Mesenteric fat pad (tissue), 1 donor: ENCODE results near the gene SIN3B. TPM values are rescaled to one million over a fixed set of nuclear protein-coding genes. Genes with fewer than 3 reads are reported as not detected.

Experiments
- DNase-seq: peaks from one replicate; pipeline ENCODE4 v3.0.0-alpha.2; 2020; ENCODE audit warnings: low spot score
- total RNA-seq: library from RNA; stranded (reverse); fragmentation: NEBNext Ultra II Directional; extraction: Animal tissue kit (Norgen Biotek cat#: 25700); gene quantifications from one replicate; pipeline ENCODE4 v1.2.1, GENCODE V29; 2021
- donor health status: DM: yes; HTN: yes; CAD: no.

SIN3B gene
- total RNA-seq, 1 donor from 2014 or later = 72.9 TPM

DNA sequence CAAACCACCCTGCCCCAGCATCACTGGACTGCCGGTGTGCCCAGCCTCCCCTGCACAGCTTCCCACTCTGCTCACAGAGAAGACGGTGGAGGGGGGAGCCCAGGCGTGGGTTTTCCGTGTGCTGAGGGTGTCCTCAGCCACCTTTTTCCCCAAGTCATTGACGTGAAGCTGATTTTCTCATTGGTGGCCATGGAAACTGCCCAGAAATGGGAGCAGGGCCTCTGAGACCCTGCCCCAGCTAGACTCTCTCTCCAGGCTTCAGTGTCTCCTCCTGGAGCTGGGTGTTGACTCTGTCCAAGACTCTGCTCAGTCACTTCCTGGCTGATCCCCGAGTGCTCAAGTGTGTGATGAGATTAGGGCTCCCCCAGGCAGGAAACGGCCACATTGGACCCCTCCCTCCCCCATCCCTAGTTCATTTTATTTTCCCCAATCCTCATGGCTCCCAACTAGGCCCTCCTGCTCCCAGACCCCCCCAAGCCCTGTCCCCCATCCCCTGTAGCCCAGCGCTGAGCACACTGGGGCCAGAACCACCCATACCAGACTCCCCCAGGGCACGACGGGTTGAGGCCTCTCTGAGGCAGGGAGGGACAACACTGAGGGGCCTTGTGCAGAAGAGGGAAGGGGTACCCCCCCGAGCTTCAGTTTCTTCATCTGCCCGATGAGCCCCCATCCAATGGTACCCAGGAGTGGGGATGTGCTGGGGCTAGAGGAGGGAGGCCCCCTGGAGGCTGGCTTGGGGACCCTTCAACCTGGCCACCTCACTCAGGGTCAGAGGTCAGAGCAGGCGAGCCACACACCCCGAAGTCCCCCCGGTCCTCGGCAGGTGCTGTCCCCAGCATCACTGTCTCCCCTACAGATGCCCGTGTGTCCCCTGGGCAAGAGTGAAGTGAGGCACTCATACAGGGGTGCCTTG is 58.4 kb downstream of the SIN3B start:
- DNase-seq = no peak

DNA sequence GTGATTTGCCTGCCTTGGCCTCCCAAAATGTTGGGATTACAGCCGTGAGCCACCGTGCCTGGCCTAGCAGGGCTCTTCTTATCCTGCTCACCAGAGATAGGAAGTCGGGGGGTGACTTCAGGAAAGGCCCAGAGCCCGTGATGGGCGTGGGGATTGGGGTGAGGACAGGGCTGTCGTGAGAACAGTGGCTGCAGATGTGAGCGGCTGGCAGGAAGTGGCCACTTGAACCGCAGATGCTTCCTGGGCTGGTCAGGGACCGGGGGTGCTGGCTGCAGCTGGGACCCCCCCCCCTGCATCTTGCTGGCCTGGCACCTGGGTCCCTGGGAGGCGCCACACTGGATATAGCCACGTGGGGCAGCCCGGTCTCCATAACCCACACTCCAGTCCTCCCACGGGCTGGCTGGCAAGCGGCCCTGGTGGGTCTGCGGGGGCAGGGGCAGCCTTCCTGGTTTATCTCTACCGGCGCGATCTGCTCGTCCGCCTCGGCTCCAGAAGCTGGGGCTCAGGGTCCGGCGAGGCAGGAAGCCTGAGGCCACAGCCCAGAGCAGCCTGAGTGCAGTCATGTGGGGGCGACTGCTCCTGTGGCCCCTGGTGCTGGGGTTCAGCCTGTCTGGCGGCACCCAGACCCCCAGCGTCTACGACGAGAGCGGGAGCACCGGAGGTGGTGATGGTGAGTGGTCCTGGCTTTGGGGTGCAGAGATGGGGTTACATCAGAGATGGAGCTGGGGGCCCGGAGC is 59.6 kb downstream of the SIN3B start, which contains the start of gene F2RL3:
Gene F2RL3 (plus strand): TSS at position 371 of the 737 bp plus-strand sequence. CDS start 191 bp downstream, at position 562.
- no peak for DNase-seq

DNA sequence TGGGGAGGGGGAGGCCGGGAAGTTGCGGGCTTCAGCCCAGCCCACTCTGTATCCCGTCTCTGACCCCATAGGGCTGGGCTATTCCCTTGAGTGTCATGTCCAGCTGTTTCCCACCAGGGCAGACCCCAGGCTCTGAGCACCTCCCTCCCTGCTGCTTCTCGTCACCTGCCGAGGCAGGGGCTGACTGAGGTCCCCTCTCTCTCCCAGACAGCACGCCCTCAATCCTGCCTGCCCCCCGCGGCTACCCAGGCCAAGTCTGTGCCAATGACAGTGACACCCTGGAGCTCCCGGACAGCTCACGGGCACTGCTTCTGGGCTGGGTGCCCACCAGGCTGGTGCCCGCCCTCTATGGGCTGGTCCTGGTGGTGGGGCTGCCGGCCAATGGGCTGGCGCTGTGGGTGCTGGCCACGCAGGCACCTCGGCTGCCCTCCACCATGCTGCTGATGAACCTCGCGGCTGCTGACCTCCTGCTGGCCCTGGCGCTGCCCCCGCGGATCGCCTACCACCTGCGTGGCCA is 60.2 kb downstream of the SIN3B start:
- DNase-seq = no peak

DNA sequence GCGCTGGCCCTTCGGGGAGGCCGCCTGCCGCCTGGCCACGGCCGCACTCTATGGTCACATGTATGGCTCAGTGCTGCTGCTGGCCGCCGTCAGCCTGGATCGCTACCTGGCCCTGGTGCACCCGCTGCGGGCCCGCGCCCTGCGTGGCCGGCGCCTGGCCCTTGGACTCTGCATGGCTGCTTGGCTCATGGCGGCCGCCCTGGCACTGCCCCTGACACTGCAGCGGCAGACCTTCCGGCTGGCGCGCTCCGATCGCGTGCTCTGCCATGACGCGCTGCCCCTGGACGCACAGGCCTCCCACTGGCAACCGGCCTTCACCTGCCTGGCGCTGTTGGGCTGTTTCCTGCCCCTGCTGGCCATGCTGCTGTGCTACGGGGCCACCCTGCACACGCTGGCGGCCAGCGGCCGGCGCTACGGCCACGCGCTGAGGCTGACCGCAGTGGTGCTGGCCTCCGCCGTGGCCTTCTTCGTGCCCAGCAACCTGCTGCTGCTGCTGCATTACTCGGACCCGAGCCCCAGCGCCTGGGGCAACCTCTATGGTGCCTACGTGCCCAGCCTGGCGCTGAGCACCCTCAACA is 60.8 kb downstream of the SIN3B start:
- no peak for DNase-seq

DNA sequence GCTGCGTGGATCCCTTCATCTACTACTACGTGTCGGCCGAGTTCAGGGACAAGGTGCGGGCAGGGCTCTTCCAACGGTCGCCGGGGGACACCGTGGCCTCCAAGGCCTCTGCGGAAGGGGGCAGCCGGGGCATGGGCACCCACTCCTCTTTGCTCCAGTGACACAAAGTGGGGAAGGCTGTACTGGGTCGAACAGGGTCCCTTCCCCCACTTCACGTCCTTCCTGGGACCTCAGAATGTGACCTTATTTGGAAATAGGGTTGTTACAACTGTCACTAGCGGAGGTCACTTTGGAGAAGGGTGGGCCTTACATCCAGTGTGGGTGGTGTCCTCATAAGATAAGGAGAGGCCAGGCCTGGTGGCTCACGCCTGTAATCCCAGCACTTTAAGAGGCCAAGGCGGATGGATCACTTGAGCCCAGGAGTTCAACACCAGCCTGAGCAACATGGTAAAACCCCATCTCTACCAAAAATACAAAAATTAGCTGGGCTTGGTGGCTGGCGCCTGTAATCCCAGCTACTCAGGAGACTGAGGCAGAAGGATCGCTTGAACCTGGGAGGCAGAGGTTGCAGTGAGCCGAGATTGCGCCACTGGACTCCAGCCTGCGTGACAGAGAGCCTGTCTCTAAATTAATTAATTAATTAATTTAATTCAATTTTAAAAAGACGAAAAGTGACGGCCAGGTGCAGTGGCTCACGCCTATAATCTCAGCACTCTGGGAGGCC is 61.4 kb downstream of the SIN3B start:
- DNase-seq = no peak

DNA sequence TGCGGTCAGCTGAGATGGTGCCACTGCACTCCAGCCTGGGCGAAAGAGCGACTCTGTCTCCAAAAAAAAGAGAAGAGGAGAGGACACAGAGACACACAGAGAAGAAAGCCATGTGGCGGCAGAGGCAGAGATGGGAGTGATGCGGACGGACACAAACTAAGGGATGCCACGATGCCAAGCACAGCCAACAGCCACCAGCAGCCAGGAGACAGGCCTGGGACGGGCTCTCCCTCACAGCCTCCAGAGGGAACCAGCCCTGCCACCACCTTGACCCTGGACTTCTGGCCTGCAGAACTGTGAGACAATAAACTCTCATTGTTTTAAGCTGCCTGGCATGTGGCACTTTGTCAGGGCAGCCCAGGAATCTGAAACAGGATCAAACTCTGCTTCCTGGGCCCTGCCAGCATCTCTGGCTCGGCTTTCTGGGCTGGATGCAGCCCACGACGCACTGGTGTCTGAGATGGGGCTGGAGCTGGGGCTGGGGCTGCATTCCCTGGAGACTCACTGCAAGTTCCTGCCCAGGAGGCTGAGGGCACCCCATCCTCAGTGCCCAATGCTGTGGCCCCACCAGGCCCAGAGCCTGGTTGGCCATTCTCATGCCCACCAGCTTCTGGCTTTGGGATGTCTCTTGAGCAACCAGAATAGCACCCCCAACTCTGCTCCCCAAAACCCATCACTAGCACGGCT is 62.6 kb downstream of the SIN3B start:
- no peak for DNase-seq

DNA sequence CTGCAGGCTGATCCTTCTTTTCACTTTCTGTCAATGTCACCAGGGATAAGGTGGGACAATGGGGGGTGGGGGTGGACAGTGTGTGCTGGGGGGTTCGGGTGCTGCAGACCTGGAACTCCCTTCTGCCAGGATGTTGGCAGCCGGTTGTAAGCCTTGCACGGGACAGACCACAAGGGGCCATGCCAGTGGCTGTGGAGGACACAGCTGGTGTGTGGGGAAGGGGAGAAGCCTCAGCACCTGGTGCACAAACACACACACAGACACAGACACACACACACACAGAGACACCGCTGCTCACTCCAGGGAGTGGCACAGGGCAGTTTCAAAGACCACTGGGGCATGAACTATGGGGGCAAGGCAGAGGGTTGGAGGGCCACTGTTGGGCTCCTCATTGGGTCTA is 63.2 kb downstream of the SIN3B start:
- DNase-seq = no peak

DNA sequence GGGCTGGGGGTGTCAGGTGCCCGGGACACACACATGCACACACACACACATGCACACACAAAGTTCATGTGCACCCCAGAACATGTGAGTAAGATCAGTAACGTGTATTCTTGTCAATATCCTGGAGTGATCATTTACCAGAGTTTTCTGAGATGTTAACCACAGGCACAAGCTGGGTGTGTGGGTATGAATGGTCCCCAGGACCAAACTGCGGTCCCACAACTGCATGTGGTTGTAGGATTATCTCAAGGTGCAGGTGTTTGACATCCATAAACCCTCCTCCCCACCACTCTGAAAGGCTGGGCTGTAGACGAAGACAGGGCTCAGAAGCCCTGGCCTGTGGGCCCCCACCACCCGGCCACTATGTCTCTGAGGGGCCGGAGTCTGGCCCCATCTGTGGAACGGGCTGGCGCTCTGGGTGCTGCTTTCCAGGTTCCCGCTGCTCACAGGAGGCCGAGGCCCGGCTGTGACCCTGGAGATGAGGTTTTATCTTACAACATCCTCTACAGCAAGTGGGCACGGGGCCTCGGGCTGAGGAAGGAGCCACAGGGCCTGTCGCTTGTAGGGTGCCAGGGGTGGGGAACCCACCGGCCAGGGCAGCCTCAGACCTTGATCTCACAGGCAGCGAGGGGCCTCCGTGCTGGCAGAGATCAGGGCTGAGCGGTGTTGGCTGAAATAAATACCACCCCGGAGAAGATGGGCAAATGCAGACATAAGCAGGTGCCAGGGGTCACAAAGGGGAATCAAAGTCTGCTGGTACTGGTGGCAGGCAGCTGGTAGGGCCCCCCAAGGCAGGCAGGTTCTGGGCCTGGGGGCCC is 63.9 kb downstream of the SIN3B start:
- no peak for DNase-seq

DNA sequence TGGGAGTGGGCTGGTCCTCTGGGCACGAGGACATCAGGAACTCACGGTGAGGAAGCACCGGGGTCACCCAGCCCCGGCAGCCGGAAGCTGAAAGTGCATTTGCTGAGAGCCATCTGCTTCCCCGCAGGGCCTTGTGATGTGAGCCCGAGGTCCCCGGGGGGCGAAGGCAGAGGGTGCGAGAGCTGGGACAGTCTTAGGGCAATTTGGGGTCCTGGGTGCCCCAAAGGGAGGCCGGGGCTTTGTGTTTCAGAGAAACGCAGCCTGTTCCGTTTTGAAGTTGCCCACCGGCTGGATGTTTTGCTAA is 64.4 kb downstream of the SIN3B start:
- no peak for DNase-seq

DNA sequence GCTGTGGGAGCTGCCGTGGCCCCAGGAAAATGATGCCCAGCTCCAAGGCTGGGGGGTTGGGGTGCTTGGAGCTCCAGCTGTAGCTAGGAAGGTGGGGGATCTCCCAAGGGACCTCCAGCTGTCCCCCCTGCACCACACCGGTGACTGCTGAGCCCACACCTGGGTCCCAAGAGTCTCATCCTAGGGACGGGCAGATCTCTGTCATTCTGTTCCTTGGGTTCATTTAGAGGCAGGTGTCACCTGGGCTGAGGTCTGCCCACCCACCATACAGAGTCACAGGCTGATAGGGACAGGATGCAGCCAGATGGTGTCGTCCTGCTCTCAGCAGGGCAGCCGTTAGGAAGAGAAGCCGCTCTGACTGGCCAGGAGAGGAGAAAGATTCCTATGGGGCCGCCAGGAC is 64.9 kb downstream of the SIN3B start:
- no peak for DNase-seq

DNA sequence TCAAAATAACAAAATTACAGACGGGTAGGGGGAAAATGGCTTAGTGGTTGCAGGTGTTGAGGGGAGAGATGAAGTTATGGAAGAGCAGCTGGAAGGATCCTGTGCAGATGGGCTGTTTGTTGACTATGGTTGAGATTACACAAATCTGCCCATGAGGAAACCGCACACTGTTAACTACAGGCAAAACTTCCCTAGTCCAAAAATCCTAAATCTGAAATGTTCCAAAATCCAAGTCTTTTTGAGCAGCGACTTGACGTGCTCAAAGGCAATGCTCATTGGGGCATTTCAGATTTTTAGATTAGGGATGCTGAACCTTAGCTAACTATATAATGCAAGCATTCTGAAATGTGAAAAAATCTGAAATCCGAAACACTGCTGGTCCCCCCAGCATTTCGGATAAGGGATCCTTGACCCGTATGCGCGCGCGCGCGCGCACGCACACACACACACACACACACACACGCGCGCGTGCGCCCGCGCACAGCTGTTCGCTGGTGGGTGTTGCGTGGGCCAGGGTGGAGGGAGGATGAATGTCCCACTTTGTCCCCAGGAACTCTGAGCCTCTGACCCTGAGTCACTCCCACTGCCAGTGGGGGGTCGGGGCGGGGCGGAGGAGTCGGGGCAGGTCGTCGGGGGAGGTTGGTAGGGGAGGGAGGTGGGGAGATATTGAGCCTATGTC is 66.4 kb downstream of the SIN3B start:
- DNase-seq = no peak

DNA sequence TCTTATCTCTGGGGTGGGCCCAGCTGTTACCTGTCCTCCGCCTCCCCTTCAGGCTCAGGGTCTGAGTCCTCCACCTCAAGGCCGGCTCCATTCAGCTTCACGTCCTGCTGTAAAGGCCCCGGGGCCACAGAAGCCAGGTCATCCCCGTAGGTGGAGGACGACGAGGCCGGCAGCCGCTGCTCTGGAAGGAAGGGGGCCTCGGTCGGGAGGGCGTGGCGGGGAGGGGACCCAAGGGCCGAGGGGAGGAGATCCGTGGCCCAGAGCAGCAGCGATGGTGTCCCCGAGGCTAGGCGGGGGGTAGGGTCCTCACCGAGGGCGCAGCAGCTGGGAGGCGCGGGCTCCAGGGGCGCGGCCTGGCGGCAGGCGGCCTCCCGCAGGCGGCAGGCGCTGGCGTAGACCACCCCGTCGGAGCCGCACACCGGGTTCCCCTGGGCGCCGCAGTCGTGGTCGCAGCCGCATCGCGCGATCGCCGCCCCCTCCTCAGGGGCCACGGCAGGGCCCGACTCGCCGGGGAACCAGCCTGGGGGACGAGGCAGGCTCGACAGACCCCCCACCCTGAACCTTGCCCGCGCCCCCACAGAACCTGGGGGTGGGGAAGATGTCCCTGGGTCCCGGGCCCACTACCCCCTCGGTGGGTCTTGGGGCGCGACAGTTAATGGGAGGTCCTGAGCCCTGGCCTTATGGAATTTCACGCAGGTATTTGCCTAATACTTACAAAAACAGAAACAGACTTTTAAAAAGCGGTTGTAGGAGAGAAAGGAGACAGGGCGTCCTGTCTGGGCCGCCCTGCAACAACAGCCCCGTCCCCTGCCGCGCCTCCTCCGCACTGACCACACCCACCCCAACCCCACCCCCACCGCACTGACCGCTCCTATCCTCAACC is 67.2 kb downstream of the SIN3B start:
- DNase-seq = no peak

DNA sequence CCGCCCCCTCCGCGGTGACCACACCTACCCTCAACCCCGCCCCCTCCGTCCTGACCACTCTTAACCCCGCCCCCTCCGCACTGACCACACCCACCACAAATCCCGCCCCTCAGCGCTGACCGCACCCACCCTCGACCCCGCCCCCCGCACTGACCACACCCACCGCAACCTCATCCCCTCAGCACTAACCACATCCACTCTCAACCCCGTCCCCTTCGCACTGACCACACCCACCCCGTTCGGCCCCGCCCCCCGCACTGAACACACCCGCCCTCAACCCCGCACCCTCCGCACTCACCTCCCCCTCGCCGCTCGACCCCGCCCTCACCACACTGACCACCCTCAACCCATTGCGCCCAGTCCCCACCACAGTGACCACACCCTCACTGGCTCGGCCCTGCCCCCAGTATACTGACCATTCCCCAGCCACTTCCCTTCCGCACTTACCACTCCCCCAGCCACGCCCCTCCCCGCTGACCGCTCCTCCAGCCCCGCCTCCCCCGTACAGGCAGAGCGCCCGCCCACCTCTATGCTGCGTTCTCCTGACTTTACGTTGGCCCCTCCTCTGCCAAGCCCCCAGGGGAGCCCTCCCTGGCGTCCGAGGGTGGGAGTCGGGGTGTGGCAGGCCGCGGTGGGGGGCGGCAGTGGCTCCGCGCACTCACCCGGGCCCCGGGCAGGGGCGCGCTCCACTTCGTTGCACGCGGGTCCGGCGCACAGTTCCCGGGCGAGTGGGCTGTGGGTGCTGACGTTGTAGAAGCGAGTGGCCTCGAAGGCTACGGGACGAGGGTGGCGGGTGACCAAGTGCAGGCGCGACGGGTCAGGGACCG is 68.0 kb downstream of the SIN3B start:
- DNase-seq = peak; percentile 95

DNA sequence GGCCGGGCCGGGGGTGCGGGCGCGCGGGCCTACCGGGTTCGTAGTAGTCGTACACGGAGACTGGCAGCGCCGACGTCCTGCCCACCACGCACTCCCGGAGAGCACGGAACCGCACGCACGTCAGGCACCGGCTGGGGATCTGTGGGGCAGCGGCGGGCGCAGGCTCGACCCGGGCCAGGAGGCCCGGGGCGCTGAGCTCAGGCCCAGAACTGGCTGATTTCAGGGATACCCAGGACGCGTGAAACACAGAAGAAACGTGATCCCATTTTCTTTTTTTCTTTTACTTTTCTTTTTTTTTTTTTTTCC is 68.6 kb downstream of the SIN3B start:
- DNase-seq = no peak

DNA sequence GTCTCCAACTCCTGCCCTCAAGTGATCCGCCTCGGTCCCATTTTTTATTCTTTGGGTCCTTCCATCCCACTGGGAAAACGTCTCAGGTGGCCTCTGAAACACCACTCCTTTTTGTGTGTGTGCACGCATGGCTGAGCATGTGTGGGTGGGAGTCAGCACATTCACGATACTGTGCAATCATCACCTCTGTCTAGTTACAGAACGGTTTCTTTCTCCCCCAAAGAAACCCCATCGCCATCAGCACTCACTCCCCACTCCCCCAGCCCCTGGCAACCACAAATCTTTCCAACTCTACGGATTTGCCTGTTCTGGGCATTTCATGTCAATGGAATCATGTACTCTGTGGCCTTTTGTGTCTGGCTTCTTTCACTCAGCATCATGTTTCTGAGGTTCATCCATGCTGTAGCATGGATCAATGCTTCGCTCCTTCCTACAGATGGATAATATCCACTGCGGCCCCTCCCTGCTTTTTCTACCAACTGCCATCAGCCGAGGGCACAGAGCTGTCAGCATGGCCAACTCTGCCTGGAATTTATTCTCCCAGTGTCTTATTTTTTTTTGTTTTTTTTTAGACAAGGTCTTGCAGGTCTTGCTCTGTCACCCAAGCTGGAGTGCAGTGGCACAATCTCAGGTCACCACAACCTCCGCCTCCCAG is 69.3 kb downstream of the SIN3B start:
- DNase-seq = no peak

DNA sequence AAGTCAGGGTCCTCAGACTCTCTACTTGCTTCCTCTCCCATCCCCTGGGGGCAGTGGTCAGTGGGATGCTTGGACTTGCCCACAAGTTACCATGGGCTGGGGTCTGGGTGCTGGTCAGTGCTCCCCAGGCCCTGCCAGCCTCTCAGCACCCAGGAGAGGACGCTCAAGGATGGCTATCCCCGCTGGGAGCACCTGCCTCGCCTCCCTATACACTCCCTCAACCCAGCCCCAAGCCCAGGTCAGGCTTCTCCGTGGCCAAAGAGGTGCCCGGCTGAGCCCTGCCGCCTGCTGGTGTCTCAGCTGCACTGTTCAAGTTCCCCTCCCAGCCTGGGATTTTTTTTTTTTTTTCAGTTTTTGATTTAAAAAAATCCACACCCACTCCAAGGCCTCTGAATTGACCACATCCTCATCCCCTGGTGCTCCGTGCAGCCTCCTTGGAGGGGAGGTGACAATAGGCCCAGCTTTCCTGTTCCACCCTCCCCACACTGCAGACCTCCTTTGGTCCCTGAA is 70.4 kb downstream of the SIN3B start:
- DNase-seq = no peak
